ENCODE results near the gene ATG9A.

ATG9A gene

DNA sequence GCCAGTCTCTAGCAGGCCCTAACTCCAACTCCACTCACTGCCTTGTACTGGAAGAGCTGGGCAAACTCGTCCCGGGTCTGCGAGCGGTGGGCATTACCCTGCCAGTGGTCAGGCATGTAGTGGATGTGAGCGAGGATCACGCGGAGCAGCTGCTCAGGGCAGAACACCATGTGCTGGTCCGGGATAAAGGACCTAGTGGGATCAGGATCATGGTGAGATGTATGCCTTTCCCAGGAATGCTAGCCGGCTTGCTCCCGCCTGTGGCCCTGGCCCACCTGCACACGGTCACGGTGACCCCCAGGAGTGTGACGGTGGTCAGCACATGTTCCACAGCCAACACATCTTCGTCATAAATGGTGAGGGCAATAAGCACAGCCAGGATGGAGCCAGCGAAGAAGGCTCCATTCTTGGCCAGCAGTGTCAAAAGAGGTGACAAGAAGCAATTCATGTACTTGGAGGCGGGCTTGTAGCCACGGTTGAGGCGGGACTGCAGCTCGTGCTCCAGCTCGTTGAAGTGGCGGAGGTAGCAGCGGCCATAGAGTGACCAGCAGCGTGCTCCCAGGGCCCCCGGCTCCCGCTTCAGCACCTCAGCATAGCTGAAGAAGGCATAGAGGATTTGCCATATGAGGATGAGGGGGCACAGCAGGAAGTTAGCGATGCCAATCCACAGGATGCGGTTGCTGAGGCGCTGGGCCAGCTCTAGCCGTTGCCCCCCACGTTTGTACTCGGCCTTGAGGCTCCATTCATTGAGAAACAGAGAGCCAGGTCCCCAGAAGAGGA lies 5.4 kb downstream of the ATG9A start:
- ChIA-PET POLR2A (no interaction called here), CTCF (interaction anchor here (9.1 kb wide), 1 partner anchor 73 kb away, joined by 65 read pairs; no protein-coding TSS in a partner anchor)
- H3K36me3 ChIP-seq (ENCODE audit: control insufficient read depth in 2 of 2, insufficient read depth in 1 of 2, low read length in 2 of 2) = peaks cover 11 to 87% of the 10 kb centered on the region in 2 experiments
- TF ChIP-seq ZNF211 (tag by site-specific recombination; IDR thresholded peaks at IDR 0.05; ENCODE audit: low read depth) (no peak), ZNF626 (tag by site-specific recombination; IDR thresholded peaks at IDR 0.05) (no peak), ZNF341 (tag by site-specific recombination; IDR thresholded peaks at IDR 0.05; ENCODE audit: low read depth) (no peak), ZNF843 (tag by site-specific recombination; IDR thresholded peaks at IDR 0.05) (no peak), IKZF3 (tag by site-specific recombination; IDR thresholded peaks at IDR 0.05) (no peak), SALL2 (tag by site-specific recombination; IDR thresholded peaks at IDR 0.05; ENCODE audit: borderline replicate concordance) (no peak), ZNF777 (tag by site-specific recombination; IDR thresholded peaks at IDR 0.05; ENCODE audit: borderline replicate concordance) (no peak), ZNF510 (tag by site-specific recombination; IDR thresholded peaks at IDR 0.05; ENCODE audit: insufficient replicate concordance) (no peak), ZNF660 (tag by site-specific recombination; IDR thresholded peaks at IDR 0.05) (no peak), ZNF391 (tag by site-specific recombination; IDR thresholded peaks at IDR 0.05; ENCODE audit: borderline replicate concordance, low read depth) (no peak), ZNF571 (tag by site-specific recombination; IDR thresholded peaks at IDR 0.05) (no peak), ZNF10 (tag by site-specific recombination; IDR thresholded peaks at IDR 0.05) (no peak), ZNF580 (tag by site-specific recombination; IDR thresholded peaks at IDR 0.05) (no peak), ZNF155 (tag by site-specific recombination; IDR thresholded peaks at IDR 0.05) (no peak), BCL11A (tag by site-specific recombination; IDR thresholded peaks at IDR 0.05; ENCODE audit: low read depth) (no peak), KLF8 (tag by site-specific recombination; IDR thresholded peaks at IDR 0.05) (no peak), ZNF747 (tag by site-specific recombination; IDR thresholded peaks at IDR 0.05) (no peak)
- H3K27ac ChIP-seq (ENCODE audit: extremely low read depth, low read depth, low read length) = no peak overlapping the region
- H3K4me3 ChIP-seq (ENCODE audit: low read depth, low read length) = no peak overlapping the region
- peaks cover 4% of the 10 kb centered on the region; the same call in 1 of the 2 replicates for H3K4me1 ChIP-seq (ENCODE audit: control insufficient read depth, insufficient read depth, low read length)
- no peaks in the 10 kb centered on the region for H3K9me3 ChIP-seq (ENCODE audit: control insufficient read depth, insufficient read depth, low read depth, low read length)

DNA sequence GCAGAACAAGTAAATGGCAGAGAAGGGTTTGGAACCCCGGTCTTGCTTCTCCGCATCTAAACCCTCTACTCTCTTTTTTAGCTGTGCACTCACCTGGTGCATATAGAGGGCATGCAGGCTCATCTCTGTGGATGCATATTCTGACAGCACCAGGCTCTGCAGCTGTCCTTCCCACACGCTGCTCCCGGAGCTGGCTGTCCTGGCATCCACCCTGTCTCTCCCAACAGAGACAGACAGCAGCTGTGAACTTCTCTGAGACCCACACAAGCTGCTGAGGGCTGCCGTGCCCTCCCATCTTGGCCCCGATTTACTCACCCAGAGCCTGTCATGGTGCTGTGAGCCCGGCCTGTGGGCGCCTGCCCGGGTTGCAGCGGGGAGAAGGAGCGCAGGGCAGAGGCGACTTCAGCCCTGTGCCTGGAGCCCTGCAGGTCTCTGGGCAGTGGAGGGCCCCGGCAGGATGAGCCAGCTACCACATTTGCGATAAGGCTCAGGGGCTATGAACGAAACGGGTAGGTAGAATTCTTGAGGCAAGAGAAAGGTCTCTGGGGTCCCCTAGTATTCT lies 7.4 kb downstream of the ATG9A start:
- Histone ChIP-seq H3K4me1 (ENCODE audit: control insufficient read depth, insufficient read depth, low read length) (no peaks in the 10 kb centered on the region), H3K4me3 (ENCODE audit: low read depth, low read length) (no peak overlapping the region), H3K36me3 (ENCODE audit: control insufficient read depth in 2 of 2, insufficient read depth in 1 of 2, low read length in 2 of 2) (peaks cover 7 to 77% of the 10 kb centered on the region in 2 experiments), H3K27ac (ENCODE audit: extremely low read depth, low read depth, low read length) (no peak overlapping the region), H3K9me3 (ENCODE audit: control insufficient read depth, insufficient read depth, low read depth, low read length) (no peaks in the 10 kb centered on the region)
- CTCF ChIA-PET = interaction anchor here (0.6 to 1.2 kb wide), 2 partner anchors 11 to 278 kb away, joined by 3 to 5 read pairs; no protein-coding TSS in a partner anchor
- POLR2A ChIA-PET = interaction anchor here (1.4 to 6.2 kb wide), 2 partner anchors 16 to 23 kb away, joined by 4 to 42 read pairs; partner anchors contain the start of genes GLB1L, STK16 and ZFAND2B
- TF ChIP-seq ZNF223 (tag by site-specific recombination; IDR thresholded peaks at IDR 0.05) (no peak), ZBTB21 (tag by site-specific recombination; IDR thresholded peaks at IDR 0.05) (no peak), ZNF558 (tag by site-specific recombination; IDR thresholded peaks at IDR 0.05) (no peak), ZNF792 (tag by site-specific recombination; IDR thresholded peaks at IDR 0.05) (no peak), ZNF248 (tag by site-specific recombination; IDR thresholded peaks at IDR 0.05) (no peak), HOXC10 (CRISPR knock-in tag; IDR thresholded peaks at IDR 0.05) (no peak), ZBTB7A (tag by site-specific recombination; IDR thresholded peaks at IDR 0.05; ENCODE audit: low read depth) (no peak), ZNF133 (tag by site-specific recombination; IDR thresholded peaks at IDR 0.05) (no peak), ZSCAN18 (tag by site-specific recombination; IDR thresholded peaks at IDR 0.05) (no peak), MYNN (tag by site-specific recombination; IDR thresholded peaks at IDR 0.05; ENCODE audit: borderline replicate concordance) (no peak), ZNF664 (tag by site-specific recombination; IDR thresholded peaks at IDR 0.05) (no peak), ZNF585B (tag by site-specific recombination; IDR thresholded peaks at IDR 0.05) (no peak), ZXDB (tag by site-specific recombination; IDR thresholded peaks at IDR 0.05) (no peak), ZFP69B (tag by site-specific recombination; IDR thresholded peaks at IDR 0.05) (no peak), AEBP2 (tag by site-specific recombination; IDR thresholded peaks at IDR 0.05; ENCODE audit: borderline replicate concordance) (no peak)

Measured in HEK293 (cell line).